GM12878 (cell line): ENCODE results near the gene STRBP.

Experiments
- EZH2 ChIP-seq: IDR thresholded peaks from 2 replicates; pipeline ENCODE4 v1.6.1; 2012; ENCODE audit warnings: low read depth, mild to moderate bottlenecking, control low read depth, inconsistent platforms, low read length, borderline replicate concordance; ENCODE audit not compliant: control insufficient read depth
- TAF1 ChIP-seq: IDR thresholded peaks from 2 replicates; pipeline ENCODE4 v1.6.1; 2011; ENCODE audit warnings: mild to moderate bottlenecking, low read depth, low read length, borderline replicate concordance
- TF ChIP-seq, protein P1 (sequence below): fragments of 150-350 bp; IDR thresholded peaks from 2 replicates; pipeline ENCODE4 v1.6.1; 2014; ENCODE audit warnings: mild to moderate bottlenecking, low read depth, low read length
- TF ChIP-seq, protein P2 (sequence below), 3 experiments: IDR thresholded peaks in 2 of 3; conservative IDR thresholded peaks in 1 of 3; 2 replicates each; pipeline ENCODE4 v1.5.1; 2011; ENCODE audit warnings: low read depth in 3 of 3, low read length in 3 of 3, mild to moderate bottlenecking in 3 of 3, control low read depth in 2 of 3, moderate library complexity in 2 of 3, inconsistent platforms in 1 of 3, mixed read lengths in 1 of 3; ENCODE audit not compliant: control insufficient read depth in 2 of 3, insufficient read depth in 1 of 3; ENCODE audit errors: extremely low read depth in 1 of 3
- TF ChIP-seq, protein P3 (sequence below): IDR thresholded peaks from 2 replicates; pipeline ENCODE4 v1.6.1; 2011; ENCODE audit warnings: low read depth, mild to moderate bottlenecking, low read length, moderate library complexity, borderline replicate concordance; ENCODE audit errors: extremely low read depth

- TF ChIP-seq EZH2, result no peak
- TF ChIP-seq TAF1, result no peak
- TF ChIP-seq, protein P1, sequence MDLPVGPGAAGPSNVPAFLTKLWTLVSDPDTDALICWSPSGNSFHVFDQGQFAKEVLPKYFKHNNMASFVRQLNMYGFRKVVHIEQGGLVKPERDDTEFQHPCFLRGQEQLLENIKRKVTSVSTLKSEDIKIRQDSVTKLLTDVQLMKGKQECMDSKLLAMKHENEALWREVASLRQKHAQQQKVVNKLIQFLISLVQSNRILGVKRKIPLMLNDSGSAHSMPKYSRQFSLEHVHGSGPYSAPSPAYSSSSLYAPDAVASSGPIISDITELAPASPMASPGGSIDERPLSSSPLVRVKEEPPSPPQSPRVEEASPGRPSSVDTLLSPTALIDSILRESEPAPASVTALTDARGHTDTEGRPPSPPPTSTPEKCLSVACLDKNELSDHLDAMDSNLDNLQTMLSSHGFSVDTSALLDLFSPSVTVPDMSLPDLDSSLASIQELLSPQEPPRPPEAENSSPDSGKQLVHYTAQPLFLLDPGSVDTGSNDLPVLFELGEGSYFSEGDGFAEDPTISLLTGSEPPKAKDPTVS, result no peak
- TF ChIP-seq, protein P2, sequence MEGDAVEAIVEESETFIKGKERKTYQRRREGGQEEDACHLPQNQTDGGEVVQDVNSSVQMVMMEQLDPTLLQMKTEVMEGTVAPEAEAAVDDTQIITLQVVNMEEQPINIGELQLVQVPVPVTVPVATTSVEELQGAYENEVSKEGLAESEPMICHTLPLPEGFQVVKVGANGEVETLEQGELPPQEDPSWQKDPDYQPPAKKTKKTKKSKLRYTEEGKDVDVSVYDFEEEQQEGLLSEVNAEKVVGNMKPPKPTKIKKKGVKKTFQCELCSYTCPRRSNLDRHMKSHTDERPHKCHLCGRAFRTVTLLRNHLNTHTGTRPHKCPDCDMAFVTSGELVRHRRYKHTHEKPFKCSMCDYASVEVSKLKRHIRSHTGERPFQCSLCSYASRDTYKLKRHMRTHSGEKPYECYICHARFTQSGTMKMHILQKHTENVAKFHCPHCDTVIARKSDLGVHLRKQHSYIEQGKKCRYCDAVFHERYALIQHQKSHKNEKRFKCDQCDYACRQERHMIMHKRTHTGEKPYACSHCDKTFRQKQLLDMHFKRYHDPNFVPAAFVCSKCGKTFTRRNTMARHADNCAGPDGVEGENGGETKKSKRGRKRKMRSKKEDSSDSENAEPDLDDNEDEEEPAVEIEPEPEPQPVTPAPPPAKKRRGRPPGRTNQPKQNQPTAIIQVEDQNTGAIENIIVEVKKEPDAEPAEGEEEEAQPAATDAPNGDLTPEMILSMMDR (IDR thresholded peaks at IDR 0.05 in 2 of 3, conservative IDR thresholded peaks at IDR 0.05 in 1 of 3; ENCODE audit: control insufficient read depth in 2 of 3, extremely low read depth in 1 of 3, insufficient read depth in 1 of 3, low read depth in 3 of 3, low read length in 3 of 3), result no peak
- TF ChIP-seq, protein P3, sequence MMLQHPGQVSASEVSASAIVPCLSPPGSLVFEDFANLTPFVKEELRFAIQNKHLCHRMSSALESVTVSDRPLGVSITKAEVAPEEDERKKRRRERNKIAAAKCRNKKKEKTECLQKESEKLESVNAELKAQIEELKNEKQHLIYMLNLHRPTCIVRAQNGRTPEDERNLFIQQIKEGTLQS, result no peak
Observed at GRCh38 chr9:123250504-123250903, 17.9 kb downstream of the STRBP start.
